SK-N-SH (cell line): ENCODE measurements around the gene SPACDR. TPM values are rescaled to one million over a fixed set of nuclear protein-coding genes. Genes with fewer than 3 reads are reported as not detected.

Source experiments
- CTCF ChIA-PET: fragments of 300-600, 350-600 bp; formaldehyde crosslinking; extraction: SDS; loops from one replicate; lab custom pipeline; 2021; lab: Yijun Ruan, JAX
- POLR2A ChIA-PET: fragments of 350-600 bp; sonication (Branson Sonifier 250); formaldehyde crosslinking; extraction: SDS; loops from one replicate; lab custom pipeline; 2020; ENCODE audit warnings: antibody characterized with exemption, inconsistent platforms; lab: Yijun Ruan, JAX
- DNase-seq: peaks from one replicate; pipeline ENCODE4 v3.0.0; 2012
- H2AFZ ChIP-seq: fragments of 200-600 bp; sonication (generic); 2 replicates; pipeline ENCODE4 v1.8.1; 2016; ENCODE audit warnings: antibody characterized with exemption, mild to moderate bottlenecking, low read depth
- H3F3A ChIP-seq: fragments of 200-600 bp; sonication (generic); replicated peaks from 2 replicates; pipeline ENCODE3; 2016; ENCODE audit warnings: antibody characterized with exemption, mild to moderate bottlenecking; ENCODE audit not compliant: insufficient read depth
- H3K27ac ChIP-seq, 2 experiments: fragments of 200-500 bp in 1 of 2; fragments of 200-600 bp in 1 of 2; sonication (Bioruptor generic) in 1 of 2; sonication (generic), shearing (Covaris generic) in 1 of 2; 2 replicates each; pipeline versions ENCODE4 v1.5.1 to v1.6.1; 2014 to 2016; ENCODE audit warnings: low read depth in 2 of 2, inconsistent platforms in 1 of 2, low read length in 1 of 2, mild to moderate bottlenecking in 1 of 2, mixed read lengths in 1 of 2
- H3K27me3 ChIP-seq: fragments of 200-600 bp; sonication (generic), shearing (Covaris generic); 2 replicates; pipeline ENCODE4 v1.6.1; 2016; ENCODE audit warnings: mixed run types; ENCODE audit not compliant: insufficient read depth
- H3K36me3 ChIP-seq, 2 experiments: fragments of 200-500 bp in 1 of 2; fragments of 200-600 bp in 1 of 2; sonication (Bioruptor generic) in 1 of 2; sonication (generic) in 1 of 2; replicated peaks in 1 of 2; 2 replicates each; pipeline versions ENCODE3 to v1.5.1; 2014 to 2016; ENCODE audit warnings: low read length in 1 of 2, mild to moderate bottlenecking in 1 of 2; ENCODE audit not compliant: insufficient read depth in 2 of 2, control insufficient read depth in 1 of 2
- H3K4me1 ChIP-seq, 2 experiments: fragments of 200-500 bp in 1 of 2; fragments of 200-600 bp in 1 of 2; sonication (Bioruptor generic) in 1 of 2; sonication (generic), shearing (Covaris generic) in 1 of 2; 2 replicates each; pipeline versions ENCODE4 v1.5.1 to v1.6.1; 2014 to 2016; ENCODE audit warnings: low read depth in 1 of 2, low read length in 1 of 2, mixed run types in 1 of 2; ENCODE audit not compliant: insufficient read depth in 2 of 2, control insufficient read depth in 1 of 2
- H3K4me2 ChIP-seq: fragments of 200-600 bp; sonication (generic), shearing (Covaris generic); 2 replicates; pipeline ENCODE4 v1.6.1; 2017; ENCODE audit warnings: mixed run types
- H3K4me3 ChIP-seq, 2 experiments: fragments of 200-500 bp in 1 of 2; fragments of 200-600 bp in 1 of 2; sonication (Bioruptor generic) in 1 of 2; sonication (generic), shearing (Covaris generic) in 1 of 2; 2 replicates each; pipeline versions ENCODE4 v1.5.1 to v1.8.1; 2014 to 2016; ENCODE audit warnings: low read depth in 2 of 2, inconsistent platforms in 1 of 2, low read length in 1 of 2, mild to moderate bottlenecking in 1 of 2, mixed read lengths in 1 of 2, moderate library complexity in 1 of 2
- H3K79me2 ChIP-seq: fragments of 200-600 bp; sonication (generic); 2 replicates; pipeline ENCODE4 v1.8.1; 2017; ENCODE audit warnings: mild to moderate bottlenecking; ENCODE audit not compliant: insufficient read depth
- H3K9ac ChIP-seq: fragments of 200-600 bp; sonication (generic); 2 replicates; pipeline ENCODE4 v1.6.1; 2017; ENCODE audit warnings: mixed run types
- H3K9me2 ChIP-seq: fragments of 200-600 bp; sonication (generic); 2 replicates; pipeline ENCODE4 v1.6.1; 2017; ENCODE audit warnings: mixed run types
- H3K9me3 ChIP-seq: fragments of 200-600 bp; sonication (generic); 2 replicates; pipeline ENCODE4 v1.6.1; 2017; ENCODE audit warnings: mixed run types, mild to moderate bottlenecking, moderate library complexity
- H4K20me1 ChIP-seq: fragments of 200-600 bp; sonication (generic); 2 replicates; pipeline ENCODE4 v1.6.1; 2017; ENCODE audit warnings: mild to moderate bottlenecking, mixed run types; ENCODE audit not compliant: insufficient read depth
- ELF1 ChIP-seq: IDR thresholded peaks from 2 replicates; pipeline ENCODE4 v1.4.0; 2012
- EP300 ChIP-seq, 2 experiments: IDR thresholded peaks; 2 replicates each; pipeline versions ENCODE4 v1.4.0 to v1.6.1; 2012; ENCODE audit warnings: borderline replicate concordance in 1 of 2, low read depth in 1 of 2, low read length in 1 of 2
- FOSL2 ChIP-seq: IDR thresholded peaks from 2 replicates; pipeline ENCODE4 v1.4.0; 2012; ENCODE audit warnings: low read depth, mild to moderate bottlenecking, moderate library complexity, borderline replicate concordance
- FOXJ3 ChIP-seq: sonication (generic); formaldehyde crosslinking; IDR thresholded peaks from 2 replicates; pipeline ENCODE4 v1.5.1; 2020; ENCODE audit warnings: mild to moderate bottlenecking, missing genetic modification reagents
- GABPA ChIP-seq: IDR thresholded peaks from 2 replicates; pipeline ENCODE4 v1.4.0; 2012; ENCODE audit warnings: low read depth, mild to moderate bottlenecking
- MXI1 ChIP-seq: IDR thresholded peaks from 2 replicates; pipeline ENCODE4 v1.6.1; 2012; ENCODE audit warnings: mild to moderate bottlenecking, low read depth, low read length, improper control_type of control experiment
- RAD21 ChIP-seq: IDR thresholded peaks from 2 replicates; pipeline ENCODE4 v1.6.1; 2012; ENCODE audit warnings: mild to moderate bottlenecking, low read length
- RCOR1 ChIP-seq: fragments of 150-350 bp; IDR thresholded peaks from 2 replicates; pipeline ENCODE4 v1.6.1; 2017; ENCODE audit warnings: antibody characterized with exemption, low read length
- REST ChIP-seq: IDR thresholded peaks from 2 replicates; pipeline ENCODE4 v1.6.1; 2012; ENCODE audit warnings: mild to moderate bottlenecking, low read depth, low read length, moderate library complexity
- RXRA ChIP-seq: IDR thresholded peaks from 2 replicates; pipeline ENCODE4 v1.4.0; 2012; ENCODE audit warnings: low read depth, mild to moderate bottlenecking, borderline replicate concordance
- SIN3A ChIP-seq: IDR thresholded peaks from 2 replicates; pipeline ENCODE4 v1.6.1; 2012; ENCODE audit warnings: low read depth, mild to moderate bottlenecking, low read length, moderate library complexity, borderline replicate concordance
- SMC3 ChIP-seq: IDR thresholded peaks from 2 replicates; pipeline ENCODE4 v1.6.1; 2012; ENCODE audit warnings: low read depth, low read length, improper control_type of control experiment
- WGBS: methylation state at CpG from one replicate; pipeline ENCODE4 v1.1.6; 2017; ENCODE audit warnings: low lambda C conversion rate; 5-methylcytosine and 5-hydroxymethylcytosine counted together
- polyA plus RNA-seq, 3 experiments: library from polyadenylated mRNA; depleted of rRNA; stranded (reverse); fragments of >200 nt; gene quantifications; 2 replicates each; pipeline ENCODE4 v1.2.3, GENCODE V29; 2012
- TF ChIP-seq, protein P1 (sequence below): fragments of 150-350 bp; IDR thresholded peaks from 2 replicates; pipeline ENCODE4 v1.6.1; 2017; ENCODE audit warnings: antibody characterized with exemption, low read length, low read depth, borderline replicate concordance
- TF ChIP-seq, protein P2 (sequence below): fragments of 150-350 bp; IDR thresholded peaks from 2 replicates; pipeline ENCODE4 v1.6.1; 2016; ENCODE audit warnings: mild to moderate bottlenecking, low read depth, low read length

Gene SPACDR
- polyA plus RNA-seq, 1 of the 3 experiments (the other 2 are of a cell fraction) = 1.5 TPM

- POLR2A ChIA-PET = interaction anchor here (0.7 kb wide), 1 partner anchor 22 kb away, joined by 3 read pairs; no protein-coding TSS in a partner anchor
- H3K36me3 ChIP-seq = peaks cover 41 to 43% of the 10 kb centered on the region in 2 experiments
- H3K4me3 ChIP-seq = peak overlapping the region; percentile 6 to 78; a peak in 2 of 4 replicates
Measured at GRCh38 chr7:100432053-100432452, 32.0 kb downstream of the SPACDR start.

DNA sequence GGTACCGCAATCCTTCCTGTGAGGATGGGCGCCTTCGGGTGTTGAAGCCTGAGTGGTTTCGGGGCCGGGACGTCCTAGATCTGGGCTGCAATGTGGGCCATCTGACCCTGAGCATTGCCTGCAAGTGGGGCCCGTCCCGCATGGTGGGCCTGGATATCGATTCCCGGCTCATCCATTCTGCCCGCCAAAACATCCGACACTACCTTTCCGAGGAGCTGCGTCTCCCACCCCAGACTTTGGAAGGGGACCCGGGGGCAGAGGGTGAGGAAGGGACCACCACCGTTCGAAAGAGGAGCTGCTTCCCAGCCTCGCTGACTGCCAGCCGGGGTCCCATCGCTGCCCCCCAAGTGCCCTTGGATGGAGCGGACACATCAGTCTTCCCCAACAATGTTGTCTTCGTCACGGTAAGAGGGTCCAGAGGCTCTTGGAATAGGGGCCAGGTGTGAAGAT, 32.7 kb downstream of the SPACDR start:
- POLR2A ChIA-PET = interaction anchor here (0.6 kb wide), 1 partner anchor 18 kb away, joined by 3 read pairs; no protein-coding TSS in a partner anchor
- CTCF ChIA-PET = interaction anchor here (0.9 to 1.4 kb wide), 3 partner anchors 19 to 260 kb away, joined by 3 to 6 read pairs (median 3); no protein-coding TSS in a partner anchor
- TF ChIP-seq RAD21 (no peak), FOSL2 (no peak), GABPA (no peak), RXRA (no peak), FOXJ3 (no peak), MXI1 (no peak), RCOR1 (no peak), EP300 (IDR thresholded peaks at IDR 0.05; ENCODE audit: borderline replicate concordance in 1 of 2, low read depth in 1 of 2, low read length in 1 of 2) (no peak)
- TF ChIP-seq, protein P1, sequence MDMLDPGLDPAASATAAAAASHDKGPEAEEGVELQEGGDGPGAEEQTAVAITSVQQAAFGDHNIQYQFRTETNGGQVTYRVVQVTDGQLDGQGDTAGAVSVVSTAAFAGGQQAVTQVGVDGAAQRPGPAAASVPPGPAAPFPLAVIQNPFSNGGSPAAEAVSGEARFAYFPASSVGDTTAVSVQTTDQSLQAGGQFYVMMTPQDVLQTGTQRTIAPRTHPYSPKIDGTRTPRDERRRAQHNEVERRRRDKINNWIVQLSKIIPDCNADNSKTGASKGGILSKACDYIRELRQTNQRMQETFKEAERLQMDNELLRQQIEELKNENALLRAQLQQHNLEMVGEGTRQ = no peak
- TF ChIP-seq, protein P2, sequence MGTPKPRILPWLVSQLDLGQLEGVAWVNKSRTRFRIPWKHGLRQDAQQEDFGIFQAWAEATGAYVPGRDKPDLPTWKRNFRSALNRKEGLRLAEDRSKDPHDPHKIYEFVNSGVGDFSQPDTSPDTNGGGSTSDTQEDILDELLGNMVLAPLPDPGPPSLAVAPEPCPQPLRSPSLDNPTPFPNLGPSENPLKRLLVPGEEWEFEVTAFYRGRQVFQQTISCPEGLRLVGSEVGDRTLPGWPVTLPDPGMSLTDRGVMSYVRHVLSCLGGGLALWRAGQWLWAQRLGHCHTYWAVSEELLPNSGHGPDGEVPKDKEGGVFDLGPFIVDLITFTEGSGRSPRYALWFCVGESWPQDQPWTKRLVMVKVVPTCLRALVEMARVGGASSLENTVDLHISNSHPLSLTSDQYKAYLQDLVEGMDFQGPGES = no peak

More at GRCh38 chr7:100432053-100432452, 32.0 kb downstream of the SPACDR start:
- H3K27ac ChIP-seq = peak overlapping the region in 1 of 2 experiments; percentile 99; a peak in 3 of 4 replicates
- peaks cover 63% of the 10 kb centered on the region for H3K79me2 ChIP-seq
- no peaks in the 10 kb centered on the region for H3K9me2 ChIP-seq
- peak overlapping the region; percentile 97 for H3K4me2 ChIP-seq
- no peak overlapping the region for H2AFZ ChIP-seq
- no peaks in the 10 kb centered on the region for H3K9me3 ChIP-seq
- peaks cover 18% of the 10 kb centered on the region for H3F3A ChIP-seq
- H3K9ac ChIP-seq = peak overlapping the region; percentile 99; the same call in 1 of the 2 replicates
- TF ChIP-seq, protein P2 = no peak
- TF ChIP-seq ELF1 (no peak), REST (no peak), SMC3 (no peak), SIN3A (no peak), GABPA (no peak)
- DNase-seq = no peak
- no peaks in the 10 kb centered on the region for H3K27me3 ChIP-seq
- CTCF ChIA-PET = interaction anchor here (1.0 to 1.4 kb wide), 3 partner anchors 201 to 273 kb away, joined by 3 read pairs; no protein-coding TSS in a partner anchor
- H3K4me1 ChIP-seq = peaks cover 23 to 51% of the 10 kb centered on the region in 2 experiments; a peak in 3 of 4 replicates
- H4K20me1 ChIP-seq = peaks cover 13% of the 10 kb centered on the region
- WGBS = 96% methylated on average over 4 of the region's 4 CpGs

More for the DNA sequence above, 32.7 kb downstream of the SPACDR start:
- Histone ChIP-seq H3K9me2 (no peaks in the 10 kb centered on the region), H3K4me1 (peaks cover 23 to 49% of the 10 kb centered on the region in 2 experiments; a peak in 3 of 4 replicates), H3K36me3 (peaks cover 41 to 43% of the 10 kb centered on the region in 2 experiments), H4K20me1 (peaks cover 13% of the 10 kb centered on the region), H3K4me2 (peak overlapping the region; percentile 97), H2AFZ (no peak overlapping the region), H3K9me3 (no peaks in the 10 kb centered on the region), H3K9ac (peak overlapping the region; percentile 99), H3K27ac (peak overlapping the region in 1 of 2 experiments; percentile 99; a peak in 1 of 4 replicates), H3K27me3 (no peaks in the 10 kb centered on the region), H3F3A (peaks cover 17% of the 10 kb centered on the region), H3K79me2 (peaks cover 63% of the 10 kb centered on the region), H3K4me3 (peak overlapping the region; percentile 78 to 95; a peak in 3 of 4 replicates)
- WGBS = 97% methylated on average over 23 of the region's 23 CpGs
- no peak for DNase-seq
